Measurements from ENCODE around the gene ERI3. TPM values are rescaled to one million over a fixed set of nuclear protein-coding genes. Genes with fewer than 3 reads are reported as not detected.

ERI3 gene
- total RNA-seq, 1 donor: 50.0 TPM

- no peak overlapping the region for H3K4me3 ChIP-seq (ENCODE audit: low read depth, low read length)
- peak; percentile 78 for TF ChIP-seq CTCF (IDR thresholded peaks at IDR 0.05; ENCODE audit: insufficient read depth, low read length)
- peak; percentile 65 for DNase-seq (ENCODE audit: low read depth)
Observed at GRCh38 chr1:44377925-44378784, 23.1 kb upstream of the ERI3 start.

GRCh38 chr1:44375547-44375946, 20.5 kb upstream of the ERI3 start:
- DNase-seq (ENCODE audit: low read depth): no peak
- TF ChIP-seq CTCF (IDR thresholded peaks at IDR 0.05; ENCODE audit: insufficient read depth, low read length): no peak
- no peak overlapping the region for H3K4me3 ChIP-seq (ENCODE audit: low read depth, low read length)

GRCh38 chr1:44371206-44371605, 16.1 kb upstream of the ERI3 start:
- no peak for DNase-seq (ENCODE audit: low read depth)
- no peak for TF ChIP-seq CTCF (IDR thresholded peaks at IDR 0.05; ENCODE audit: insufficient read depth, low read length)
- no peak overlapping the region for H3K4me3 ChIP-seq (ENCODE audit: low read depth, low read length)

GRCh38 chr1:44368471-44369151, 13.6 kb upstream of the ERI3 start:
- DNase-seq (ENCODE audit: low read depth): no peak
- TF ChIP-seq CTCF (IDR thresholded peaks at IDR 0.05; ENCODE audit: insufficient read depth, low read length): no peak
- no peak overlapping the region for H3K4me3 ChIP-seq (ENCODE audit: low read depth, low read length)

- TF ChIP-seq CTCF (IDR thresholded peaks at IDR 0.05; ENCODE audit: insufficient read depth, low read length): no peak
- no peak overlapping the region for H3K4me3 ChIP-seq (ENCODE audit: low read depth, low read length)
- DNase-seq (ENCODE audit: low read depth): no peak
Observed at GRCh38 chr1:44367944-44368343, 12.9 kb upstream of the ERI3 start.

- DNase-seq (ENCODE audit: low read depth): no peak
- no peak overlapping the region for H3K4me3 ChIP-seq (ENCODE audit: low read depth, low read length)
- no peak for TF ChIP-seq CTCF (IDR thresholded peaks at IDR 0.05; ENCODE audit: insufficient read depth, low read length)
Observed at GRCh38 chr1:44366371-44366975, 11.4 kb upstream of the ERI3 start.
